ENCODE results near the gene LRRC58. TPM values are rescaled to one million over a fixed set of nuclear protein-coding genes. Genes with fewer than 3 reads are reported as not detected.

LRRC58 gene
- total and polyA plus RNA-seq, 2 of the 13 experiments (the other 11 are each of a cell fraction or from before 2014, with no cell fraction given) = 9.7 to 17.3 TPM

DNA sequence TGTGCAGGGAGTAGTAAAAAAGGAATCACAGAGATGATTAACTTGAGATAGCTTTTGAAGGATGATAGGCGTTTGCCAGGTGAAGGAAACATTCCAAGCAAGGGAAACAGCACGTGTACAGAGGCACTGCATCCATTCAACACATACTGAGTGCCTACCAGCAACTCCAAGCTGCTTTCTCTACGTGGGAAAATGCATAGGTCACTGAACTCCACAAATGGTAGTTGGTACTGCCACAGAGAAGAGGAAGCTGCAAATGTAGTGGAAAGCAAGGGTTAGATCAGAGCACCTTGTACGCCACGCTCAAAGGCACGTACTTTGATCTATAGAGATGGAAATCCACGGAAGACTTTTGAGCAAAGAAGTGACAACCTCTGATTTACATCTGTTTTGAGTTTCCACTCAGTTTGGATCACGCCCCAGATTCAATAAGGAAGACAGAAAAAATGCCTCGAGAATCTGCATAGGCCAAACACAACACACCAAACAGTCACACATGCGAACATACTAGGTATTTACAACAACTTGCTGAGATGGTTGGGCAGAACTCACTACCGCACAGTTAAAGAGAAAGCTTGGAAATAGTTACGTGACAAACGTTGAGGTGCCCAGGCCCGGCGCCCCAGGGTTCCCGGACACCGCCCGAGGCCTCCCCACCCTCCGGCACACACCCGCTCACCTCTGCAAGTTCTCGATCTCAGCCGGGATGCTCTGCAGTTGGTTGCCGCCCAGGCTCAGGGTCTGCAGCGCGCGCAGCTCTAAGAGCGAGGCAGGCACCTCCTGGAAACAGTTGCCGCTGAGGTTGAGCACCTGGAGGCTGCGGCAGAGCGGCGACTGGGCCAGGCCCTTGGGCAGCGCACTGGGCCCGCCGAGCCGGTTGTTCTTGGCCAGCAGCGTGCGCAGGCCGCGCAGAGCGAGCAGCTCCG, 826 bp downstream of the LRRC58 start (continued):
- TF ChIP-seq MYNN (CRISPR knock-in tag; IDR thresholded peaks at IDR 0.05; ENCODE audit: low read depth) = no peak

DNA sequence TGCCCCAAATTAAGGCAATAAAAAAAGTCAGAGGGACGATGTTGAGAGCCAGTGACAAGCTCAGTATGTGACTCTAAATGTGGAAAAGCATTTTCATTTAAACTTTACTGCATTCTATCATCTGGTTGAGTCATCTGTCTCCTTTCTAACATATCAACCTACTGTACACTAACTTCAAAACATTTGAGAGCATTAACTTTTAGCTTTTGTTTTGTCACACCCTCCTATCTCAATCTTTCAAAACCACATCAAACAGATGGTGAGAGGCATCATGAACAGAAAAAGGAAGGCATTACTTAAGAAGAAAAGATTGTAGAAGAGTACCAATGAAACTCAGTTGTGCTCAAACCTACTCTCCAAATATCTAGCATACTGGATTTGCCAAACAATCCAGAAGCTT, 4.8 kb downstream of the LRRC58 start:
- H4K20me1 ChIP-seq (ENCODE audit: insufficient read depth, low read length) = peaks cover 5% of the 10 kb centered on the region
- H2AFZ ChIP-seq (ENCODE audit: low read length) = no peak overlapping the region
- H3K9me3 ChIP-seq (ENCODE audit: low read length) = peaks cover 3% of the 10 kb centered on the region
- in situ Hi-C loops (cut with HindIII; ENCODE audit: extremely low pct_ligation_motif_present, low pct_unique_long_range_greater_than_20kb) (no loop called here), intact Hi-C loops (cut with micrococcal nuclease; ENCODE audit: unreplicated experiment) (loop anchor here (10.0 kb wide), 2 partner anchors 100 to 250 kb away; partner anchors contain the start of gene GSK3B)
- H3K4me3 ChIP-seq (replicated peaks in 1 of 3; ENCODE audit: insufficient read depth in 1 of 3, low read depth in 2 of 3, low read length in 3 of 3) = no peak overlapping the region
- CTCF ChIA-PET (ENCODE audit: low intra/inter-chr PET ratio, low total read pairs) = no interaction called here
- H3K27me3 ChIP-seq (ENCODE audit: control insufficient read depth in 1 of 2, insufficient read depth in 2 of 2, low read length in 2 of 2) = no peaks in the 10 kb centered on the region
- 70% methylated on average over 1 of the region's 1 CpG for WGBS (ENCODE audit: low lambda C conversion rate)
- no peak overlapping the region for H3K9ac ChIP-seq (ENCODE audit: insufficient read depth, low read depth, low read length)
- peaks cover 72% of the 10 kb centered on the region for H3K79me2 ChIP-seq (ENCODE audit: insufficient read depth, low read length)
- DNase-seq (ENCODE audit: low spot score) = peak; percentile 52
- H3K4me2 ChIP-seq (ENCODE audit: low read depth, low read length) = no peak overlapping the region
- H3K4me1 ChIP-seq (ENCODE audit: insufficient read depth, low read length) = peaks cover 53% of the 10 kb centered on the region
- POLR2A ChIA-PET = no interaction called here
- ATAC-seq = no peak
- TF ChIP-seq TCF7 (IDR thresholded peaks at IDR 0.05; ENCODE audit: low read depth) (peak; percentile 36; the same call in 1 of the 2 replicates), CBFB (CRISPR knock-in tag; IDR thresholded peaks at IDR 0.05) (0 out of 2 replicates have a peak, but pooled peaks have one; percentile 24), ZNF232 (CRISPR knock-in tag; IDR thresholded peaks at IDR 0.05; ENCODE audit: borderline replicate concordance) (no peak)
- FAIRE-seq = no peak
- H3K27ac ChIP-seq (ENCODE audit: extremely low read length, insufficient read depth, low read length) = no peak overlapping the region
- H3K36me3 ChIP-seq (replicated peaks in 1 of 2; ENCODE audit: control insufficient read depth in 1 of 2, insufficient read depth in 2 of 2, low read length in 2 of 2) = peaks cover 3 to 4% of the 10 kb centered on the region in 2 experiments; a peak in 2 of 5 replicates
- BruUV-seq (replicated peaks) = no TSS peak

Measured in HepG2 (cell line).